SK-N-SH (cell line): ENCODE results near the gene E2F3.

Experiments used
- CHD2 ChIP-seq: fragments of 150-350 bp; IDR thresholded peaks from 2 replicates; pipeline ENCODE4 v1.6.1; 2018; ENCODE audit warnings: low read length; ENCODE audit not compliant: partially characterized antibody
- FOXJ3 ChIP-seq: sonication (generic); formaldehyde crosslinking; IDR thresholded peaks from 2 replicates; pipeline ENCODE4 v1.5.1; 2020; ENCODE audit warnings: mild to moderate bottlenecking, missing genetic modification reagents
- MXI1 ChIP-seq: IDR thresholded peaks from 2 replicates; pipeline ENCODE4 v1.6.1; 2012; ENCODE audit warnings: mild to moderate bottlenecking, low read depth, low read length, improper control_type of control experiment
- TF ChIP-seq, protein P1 (sequence below): fragments of 200-600 bp; sonication (generic); IDR thresholded peaks from 2 replicates; pipeline ENCODE4 v1.6.1; 2017; ENCODE audit warnings: antibody characterized with exemption, mild to moderate bottlenecking, moderate library complexity

- no peak for TF ChIP-seq CHD2
- no peak for TF ChIP-seq FOXJ3 (CRISPR knock-in tag)
- TF ChIP-seq, protein P1, sequence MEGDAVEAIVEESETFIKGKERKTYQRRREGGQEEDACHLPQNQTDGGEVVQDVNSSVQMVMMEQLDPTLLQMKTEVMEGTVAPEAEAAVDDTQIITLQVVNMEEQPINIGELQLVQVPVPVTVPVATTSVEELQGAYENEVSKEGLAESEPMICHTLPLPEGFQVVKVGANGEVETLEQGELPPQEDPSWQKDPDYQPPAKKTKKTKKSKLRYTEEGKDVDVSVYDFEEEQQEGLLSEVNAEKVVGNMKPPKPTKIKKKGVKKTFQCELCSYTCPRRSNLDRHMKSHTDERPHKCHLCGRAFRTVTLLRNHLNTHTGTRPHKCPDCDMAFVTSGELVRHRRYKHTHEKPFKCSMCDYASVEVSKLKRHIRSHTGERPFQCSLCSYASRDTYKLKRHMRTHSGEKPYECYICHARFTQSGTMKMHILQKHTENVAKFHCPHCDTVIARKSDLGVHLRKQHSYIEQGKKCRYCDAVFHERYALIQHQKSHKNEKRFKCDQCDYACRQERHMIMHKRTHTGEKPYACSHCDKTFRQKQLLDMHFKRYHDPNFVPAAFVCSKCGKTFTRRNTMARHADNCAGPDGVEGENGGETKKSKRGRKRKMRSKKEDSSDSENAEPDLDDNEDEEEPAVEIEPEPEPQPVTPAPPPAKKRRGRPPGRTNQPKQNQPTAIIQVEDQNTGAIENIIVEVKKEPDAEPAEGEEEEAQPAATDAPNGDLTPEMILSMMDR, result no peak
- TF ChIP-seq MXI1, result no peak
These were observed 61.7 kb downstream of the E2F3 start for GRCh38 chr6:20463396-20463795.
